Erythroblast (primary cell): ENCODE measurements around the gene ADAR.

Experiments used
- GATA1 ChIP-seq: IDR thresholded peaks from 2 replicates; pipeline ENCODE4 v1.6.1; 2011; ENCODE audit warnings: low read depth, mild to moderate bottlenecking, control low read depth, low read length, moderate library complexity
- POLR2A ChIP-seq: IDR thresholded peaks from 2 replicates; pipeline ENCODE4 v1.6.1; 2011; ENCODE audit warnings: mild to moderate bottlenecking, low read length

- TF ChIP-seq POLR2A (no peak), GATA1 (no peak)
These were observed 16.8 kb downstream of the ADAR start for GRCh38 chr1:154591206-154591605.
